HG03460 (cell line): ENCODE measurements around the gene COPA.

Experiments
- ATAC-seq: cut with Tn5 transposase; IDR thresholded peaks from one replicate; pipeline ENCODE4 v1.9.1; 2021; ENCODE audit not compliant: unreplicated experiment

COPA gene

DNA sequence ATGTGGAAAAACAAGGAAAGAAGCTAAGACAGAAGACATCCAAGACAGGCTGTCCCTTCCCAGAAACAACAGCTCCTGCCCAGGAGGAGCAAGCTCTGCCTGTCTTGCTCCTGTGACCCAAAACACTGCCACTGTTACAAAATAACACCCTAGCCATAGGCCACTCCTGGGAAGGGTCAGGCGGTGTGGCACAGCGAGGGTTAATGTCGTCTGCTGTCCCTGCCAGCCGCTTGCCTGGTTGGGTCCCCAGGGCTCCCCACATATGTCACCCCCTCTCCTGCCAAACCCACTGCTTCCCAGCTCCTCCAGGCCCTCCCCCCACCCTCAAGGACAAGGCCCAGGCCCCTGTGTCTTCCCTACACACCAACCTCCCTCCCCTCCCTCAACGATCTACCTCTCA, 20.0 kb upstream of the COPA start:
- ATAC-seq = no peak

DNA sequence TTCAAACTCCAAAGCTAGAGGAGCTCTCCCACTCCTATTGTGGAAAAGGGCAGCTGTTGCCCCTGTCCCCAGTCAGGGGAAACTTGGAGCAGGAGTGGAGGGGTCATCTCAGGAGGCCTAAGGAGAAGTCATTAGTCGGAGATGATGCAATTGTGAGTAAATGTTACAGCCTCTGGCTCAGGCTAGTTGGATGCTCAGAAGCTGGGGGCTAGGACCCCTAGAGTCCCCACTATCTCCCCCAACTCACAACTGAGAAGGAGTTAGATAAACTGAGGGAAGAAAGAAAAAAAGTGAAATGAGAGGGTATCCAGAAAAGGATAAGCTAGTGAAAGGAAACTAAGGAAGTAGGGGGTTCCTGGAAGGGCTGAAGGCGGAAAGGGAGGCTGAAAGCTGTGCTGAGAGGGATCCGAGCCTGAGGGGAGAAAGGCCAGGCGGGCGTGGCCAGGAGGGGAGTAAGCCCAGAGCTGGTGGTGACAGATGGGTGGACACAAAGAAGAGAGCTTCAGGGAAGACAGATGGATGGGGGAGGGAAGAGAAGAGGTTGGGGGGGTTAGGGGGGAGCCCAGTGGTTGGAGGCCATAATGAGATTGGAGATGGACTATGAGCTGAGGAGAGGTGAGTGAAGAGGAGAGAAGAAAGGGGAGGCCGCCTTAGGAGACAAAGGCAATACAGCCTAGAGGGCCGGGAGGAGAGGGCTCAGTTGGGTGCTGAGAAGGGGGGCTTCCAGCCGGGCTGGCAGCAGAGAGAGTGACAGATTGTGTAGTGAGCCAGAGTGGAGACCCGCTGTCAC, 19.3 kb upstream of the COPA start:
- ATAC-seq = no peak

DNA sequence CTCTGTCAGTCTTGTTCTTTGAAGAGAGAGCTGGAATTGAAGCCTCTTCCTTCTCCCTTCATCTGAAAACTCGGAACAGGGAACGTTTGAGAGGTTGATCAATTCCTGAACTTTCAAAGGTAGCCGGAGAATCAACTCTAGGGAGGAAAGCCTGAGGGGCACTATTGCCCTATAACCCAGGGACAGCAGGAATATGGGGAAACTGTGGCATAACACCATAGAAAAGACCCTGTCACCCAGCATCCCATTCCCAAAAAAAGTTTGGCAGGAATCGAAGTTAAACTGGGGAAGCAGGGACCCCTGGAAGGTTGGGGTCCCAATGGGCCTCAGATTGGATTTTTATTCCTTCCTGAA, 18.7 kb upstream of the COPA start:
- no peak for ATAC-seq

DNA sequence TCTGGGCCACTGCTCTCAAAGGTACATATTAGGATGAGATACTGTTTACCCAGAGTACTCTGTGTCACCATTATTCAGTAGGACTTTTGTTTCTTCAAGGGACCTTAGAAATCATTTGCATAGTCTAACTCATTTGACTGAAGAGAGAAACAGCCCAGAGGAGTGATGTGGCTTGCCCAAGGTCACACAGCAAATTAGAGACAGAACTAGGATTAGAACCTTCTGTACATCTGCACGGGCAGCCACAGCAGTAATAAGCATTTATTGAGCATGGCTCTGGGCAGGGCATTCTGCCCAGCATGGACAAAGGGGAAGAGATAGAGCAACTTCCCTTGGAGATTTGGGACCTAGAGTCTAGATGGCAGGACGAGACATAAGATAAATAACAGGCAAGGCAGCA, 18.1 kb upstream of the COPA start:
- no peak for ATAC-seq

DNA sequence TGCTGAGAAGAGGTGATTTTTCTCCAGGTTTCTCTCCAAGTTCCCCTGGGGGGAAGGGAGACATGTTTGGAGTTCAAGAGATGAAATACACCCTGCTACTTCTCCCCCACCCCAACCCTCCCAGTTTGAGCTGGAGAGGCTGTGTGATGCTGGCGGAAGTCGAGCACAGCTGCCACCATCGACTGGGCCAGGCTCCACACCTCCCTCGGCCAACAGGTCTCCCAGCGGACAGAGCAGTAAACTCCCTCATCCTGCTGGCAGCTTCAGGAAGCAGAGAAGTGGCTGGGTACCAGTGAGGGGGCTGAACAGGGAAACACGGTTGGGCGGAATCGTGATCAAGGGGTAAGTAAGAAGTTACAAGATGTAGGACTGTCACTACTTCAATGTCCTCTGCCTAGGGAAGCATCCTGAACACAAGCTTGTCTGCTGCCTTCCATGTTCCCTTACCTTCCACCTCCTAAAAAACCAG, 17.2 kb upstream of the COPA start:
- ATAC-seq = no peak

DNA sequence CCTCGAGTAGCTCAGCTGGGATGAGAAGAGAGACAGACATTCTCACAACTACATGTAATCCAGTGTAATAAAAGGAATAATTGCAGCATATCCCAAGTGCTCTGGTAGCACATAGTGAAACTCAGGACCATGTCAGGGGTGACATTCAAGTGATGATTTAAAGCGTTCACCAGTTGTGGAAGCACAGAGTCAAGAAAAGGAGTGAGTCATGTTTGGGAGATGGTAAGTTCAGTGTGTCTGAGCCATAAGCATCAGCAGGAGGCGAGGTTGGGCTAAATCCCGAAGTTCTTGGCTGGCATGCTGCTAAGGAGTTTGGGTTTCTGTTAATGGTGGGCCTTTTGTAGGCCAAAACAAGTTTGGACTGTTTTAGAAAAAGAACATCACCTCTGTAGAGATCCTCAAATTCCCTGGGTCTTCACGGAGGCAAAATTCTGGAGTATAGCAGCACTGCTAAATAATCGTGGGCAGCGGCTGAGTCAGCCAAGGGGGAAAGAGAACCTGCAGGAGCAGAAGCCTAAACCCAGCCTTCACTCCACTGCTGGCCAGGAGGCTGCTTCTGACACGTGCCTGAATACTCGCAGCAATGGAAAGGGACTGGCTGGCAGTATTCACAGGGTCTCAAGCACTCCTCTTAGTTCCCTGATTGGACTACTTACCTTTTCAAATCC, 16.6 kb upstream of the COPA start:
- ATAC-seq = no peak

DNA sequence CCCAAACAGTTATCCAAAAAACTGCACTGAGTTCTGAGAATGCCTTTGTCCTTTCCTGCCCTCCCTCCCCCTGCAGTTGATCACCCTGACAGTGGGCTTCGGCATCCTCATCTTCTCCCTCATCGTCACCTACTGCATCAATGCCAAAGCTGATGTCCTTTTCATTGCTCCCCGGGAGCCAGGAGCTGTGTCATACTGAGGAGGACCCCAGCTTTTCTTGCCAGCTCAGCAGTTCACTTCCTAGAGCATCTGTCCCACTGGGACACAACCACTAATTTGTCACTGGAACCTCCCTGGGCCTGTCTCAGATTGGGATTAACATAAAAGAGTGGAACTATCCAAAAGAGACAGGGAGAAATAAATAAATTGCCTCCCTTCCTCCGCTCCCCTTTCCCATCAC, 15.0 kb upstream of the COPA start:
- ATAC-seq = no peak

DNA sequence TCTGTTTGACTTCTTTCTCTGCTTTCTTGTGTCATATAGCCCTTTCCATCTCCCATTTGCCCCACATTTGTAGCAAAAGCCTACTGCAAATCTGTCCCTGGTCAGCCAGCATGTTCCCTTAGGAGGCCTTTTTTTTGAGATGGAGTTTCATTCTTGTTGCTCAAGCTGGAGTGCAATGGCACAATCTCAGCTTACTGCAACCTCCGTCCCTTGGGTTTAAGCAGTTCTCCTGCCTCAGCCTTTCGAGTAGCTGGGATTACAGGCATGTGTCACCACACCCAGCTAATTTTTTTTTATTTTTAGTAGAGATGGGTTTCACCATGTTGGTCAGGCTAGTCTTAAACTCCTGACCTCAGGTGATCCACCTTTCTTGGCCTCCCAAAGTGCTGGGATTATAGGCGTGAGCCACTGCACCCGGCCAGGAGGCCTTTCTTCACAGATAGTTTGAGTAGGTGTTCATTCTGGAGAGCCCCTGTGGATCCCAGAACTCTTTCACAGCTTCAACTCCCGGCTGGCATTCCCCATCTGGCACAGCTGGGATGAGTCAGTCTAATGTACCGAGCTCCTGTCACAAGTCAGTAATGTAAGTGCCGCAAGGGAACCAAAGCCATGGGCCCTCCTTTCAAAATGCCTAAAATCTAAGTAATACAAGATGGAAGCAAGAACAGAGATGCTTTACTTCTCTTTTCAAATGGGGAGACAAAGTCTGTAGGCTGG, 14.4 kb upstream of the COPA start:
- no peak for ATAC-seq

DNA sequence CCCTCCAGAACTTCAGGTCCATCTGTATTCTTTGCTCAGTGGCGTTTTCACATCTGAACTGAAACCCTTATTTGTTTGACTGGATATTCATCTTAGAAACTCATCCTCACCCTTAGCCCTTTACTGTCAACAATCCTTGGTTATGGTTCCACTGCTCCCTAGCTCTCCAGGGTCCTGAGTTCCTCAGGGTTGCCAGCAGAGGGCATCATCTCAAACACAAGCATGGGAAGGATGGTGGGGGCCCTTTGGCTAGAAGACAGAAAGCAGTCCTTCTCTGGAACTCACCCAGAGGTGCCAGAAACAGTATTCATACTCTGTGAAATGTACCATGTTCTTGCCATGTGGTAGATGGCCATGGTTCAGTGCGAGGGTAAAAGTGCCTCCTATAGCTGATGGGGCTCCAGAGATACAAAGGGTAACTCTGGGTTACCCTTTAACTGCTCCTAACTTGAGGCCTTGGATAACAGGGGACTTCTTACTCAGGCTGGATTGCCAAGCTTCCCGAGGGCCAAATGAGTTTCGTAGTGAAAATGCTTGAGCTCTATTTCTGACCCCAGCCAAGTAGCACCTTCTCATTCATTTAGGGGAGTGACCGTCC, 11.4 kb upstream of the COPA start:
- ATAC-seq = no peak

DNA sequence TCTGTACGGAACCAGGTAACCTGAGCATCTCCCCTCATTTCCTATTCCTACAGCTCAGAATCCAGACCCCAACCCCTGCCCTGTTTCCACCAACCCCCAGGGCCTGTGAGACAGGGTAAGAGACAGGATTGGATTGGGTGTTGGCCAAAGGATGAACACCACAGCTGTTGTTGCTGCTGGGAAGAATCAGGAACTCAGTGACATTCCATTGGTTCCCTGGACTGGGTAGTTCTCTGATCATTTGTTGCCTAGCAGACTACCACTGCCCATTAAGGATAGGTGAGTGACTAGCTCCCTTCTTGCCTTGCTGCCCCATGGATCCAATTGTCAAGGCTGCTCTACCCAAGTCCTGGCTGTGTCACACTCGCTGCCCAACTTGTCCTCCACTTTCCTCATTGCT, 10.2 kb upstream of the COPA start:
- no peak for ATAC-seq

DNA sequence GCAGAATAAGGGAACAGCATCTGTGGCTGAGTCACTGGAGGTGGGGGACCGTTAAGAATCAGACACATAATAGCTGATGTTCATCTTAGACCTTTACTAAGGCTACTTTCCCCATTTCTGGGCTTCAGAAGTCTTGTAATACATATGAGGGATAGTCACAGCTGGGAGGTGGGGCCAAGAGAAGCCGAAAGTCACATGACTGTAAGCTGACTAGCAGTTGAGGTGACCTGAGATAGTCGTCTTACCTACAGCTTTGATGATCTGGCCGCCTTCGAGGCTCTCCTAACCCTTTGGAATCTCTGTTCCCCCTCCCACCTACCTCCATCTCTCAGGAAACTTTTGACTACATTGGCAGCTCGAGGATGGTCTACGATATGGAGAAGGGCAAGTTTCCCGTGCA, 9.5 kb upstream of the COPA start:
- ATAC-seq = no peak

DNA sequence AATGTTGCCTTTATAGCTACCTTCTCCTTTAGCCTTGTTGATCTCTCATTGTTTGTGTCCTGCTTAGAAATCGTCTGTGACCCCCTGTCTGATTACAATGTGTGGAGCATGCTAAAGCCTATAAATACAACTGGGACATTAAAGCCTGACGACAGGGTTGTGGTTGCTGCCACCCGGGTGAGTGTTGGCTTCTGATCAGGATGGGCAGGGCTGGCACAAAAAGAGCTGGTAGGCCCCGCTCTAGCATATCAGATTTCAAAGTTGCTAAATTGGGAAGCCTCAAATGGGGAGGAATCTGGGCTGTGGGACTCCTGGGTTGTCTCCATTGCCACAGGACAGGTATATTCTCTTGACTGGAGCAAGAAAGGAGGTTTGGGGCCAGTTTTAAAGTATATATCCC, 8.6 kb upstream of the COPA start:
- no peak for ATAC-seq

DNA sequence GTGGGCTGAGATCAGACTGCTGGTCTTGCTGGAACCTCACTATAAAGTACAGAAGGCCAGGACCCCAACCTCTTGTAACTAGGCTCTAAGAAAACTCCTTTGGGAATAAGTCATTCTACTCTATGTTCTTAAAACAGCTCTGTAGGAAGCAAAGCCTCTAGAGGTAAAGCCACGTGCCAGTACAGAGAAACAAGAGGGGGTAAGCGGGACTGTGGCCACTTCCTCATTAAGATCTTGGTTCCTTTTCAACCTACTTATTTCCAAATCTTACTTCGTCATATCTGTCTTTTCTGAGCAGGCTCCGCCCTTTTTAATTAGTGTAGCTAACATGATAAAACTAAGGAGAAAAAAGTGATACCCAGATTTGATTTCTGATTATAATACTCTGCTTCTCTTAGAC, 3.9 kb upstream of the COPA start:
- peak; percentile 41 for ATAC-seq

DNA sequence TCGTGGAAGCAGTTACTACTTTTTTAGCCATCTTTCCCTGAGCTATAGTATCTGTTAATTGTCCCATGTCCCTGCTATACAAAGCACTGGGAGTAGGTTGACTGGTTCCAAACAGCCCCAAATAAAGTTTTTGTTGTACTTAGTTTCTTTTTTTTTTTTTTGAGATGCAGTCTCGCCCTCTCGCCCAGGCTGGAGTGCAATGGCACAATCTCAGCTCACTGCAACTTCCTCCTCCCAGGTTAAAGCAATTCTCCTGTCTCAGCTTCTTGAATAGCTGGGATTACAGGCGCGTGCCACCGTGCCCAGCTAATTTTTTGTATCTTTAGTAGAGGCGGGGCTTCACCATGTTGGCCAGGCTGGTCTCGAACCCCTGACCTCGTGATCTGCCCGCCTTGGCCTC, 3.4 kb upstream of the COPA start:
- ATAC-seq = no peak

DNA sequence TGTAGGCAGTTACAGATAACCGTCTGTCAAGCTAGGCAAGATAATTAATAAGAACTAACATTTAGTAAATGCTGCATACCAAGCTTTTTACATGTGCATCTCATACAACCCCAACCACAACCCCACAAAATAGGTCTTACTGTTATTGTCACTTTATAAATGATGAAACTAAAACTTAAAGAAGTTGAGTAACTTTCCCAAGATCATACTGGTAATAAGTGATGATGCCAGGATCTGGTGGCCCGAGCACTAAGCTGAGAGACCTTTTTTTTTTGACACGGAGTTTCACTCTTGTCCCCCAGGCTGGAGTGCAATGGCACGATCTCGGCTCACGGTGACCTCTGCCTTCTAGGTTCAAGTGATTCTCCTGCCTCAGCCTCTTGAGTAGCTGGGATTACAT, 1.9 kb upstream of the COPA start:
- no peak for ATAC-seq

DNA sequence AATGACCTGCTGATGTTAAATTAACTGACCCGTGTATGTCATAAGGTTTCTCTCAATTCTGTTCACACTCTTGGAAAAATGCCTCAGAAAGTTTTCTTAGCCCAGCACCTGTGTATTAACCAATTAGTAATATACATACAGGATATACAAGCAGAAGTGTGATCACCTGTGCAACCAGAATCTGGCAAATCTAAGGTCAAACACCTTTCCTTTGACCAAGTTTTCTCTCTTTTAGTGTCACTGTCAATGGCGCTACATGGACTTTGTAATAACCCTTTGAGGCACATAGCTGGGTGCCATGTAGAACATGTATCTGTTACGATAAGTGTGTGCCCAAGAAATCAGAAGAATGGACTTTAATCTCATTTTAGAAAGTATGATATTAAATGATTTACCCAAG, 1.2 kb upstream of the COPA start:
- ATAC-seq = no peak

DNA sequence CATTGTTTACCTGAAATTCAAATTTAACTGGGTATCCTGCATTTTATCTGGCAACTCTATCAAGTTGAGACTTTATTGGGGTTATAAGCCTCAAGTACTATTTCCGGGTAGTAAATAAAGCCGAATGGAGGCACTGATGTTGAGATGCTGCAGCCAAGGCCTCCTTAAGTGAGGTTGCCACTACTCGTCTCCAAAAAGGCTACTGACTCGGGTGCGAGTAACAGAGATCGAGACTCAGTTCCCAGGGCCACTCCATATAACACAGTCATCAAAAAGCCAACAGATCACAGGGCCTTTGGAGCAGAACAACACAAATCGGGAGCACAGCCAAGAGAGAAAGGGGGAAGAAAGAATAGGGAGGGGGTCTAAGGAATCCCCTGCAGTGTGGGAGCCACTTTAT, 524 bp downstream of the COPA start:
- ATAC-seq = no peak

DNA sequence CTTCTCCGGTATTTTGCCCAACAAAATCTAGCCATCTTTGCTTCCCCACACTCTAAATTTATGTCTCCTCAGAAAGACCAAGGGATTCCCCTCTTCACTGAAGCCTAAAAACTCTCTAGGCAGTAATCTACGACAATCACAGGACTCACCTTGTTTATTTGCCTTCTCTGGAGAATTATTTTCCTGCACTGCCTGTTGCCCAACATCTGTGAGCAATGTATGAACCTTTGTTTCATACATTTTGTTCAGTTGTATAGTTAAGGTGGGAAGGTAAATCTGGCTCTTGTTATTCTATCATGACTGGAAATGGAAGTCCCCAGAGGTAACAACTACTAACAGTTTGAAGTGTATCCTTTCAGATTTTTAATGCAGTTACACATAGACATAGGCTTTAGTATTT, 2.2 kb downstream of the COPA start:
- ATAC-seq = no peak

DNA sequence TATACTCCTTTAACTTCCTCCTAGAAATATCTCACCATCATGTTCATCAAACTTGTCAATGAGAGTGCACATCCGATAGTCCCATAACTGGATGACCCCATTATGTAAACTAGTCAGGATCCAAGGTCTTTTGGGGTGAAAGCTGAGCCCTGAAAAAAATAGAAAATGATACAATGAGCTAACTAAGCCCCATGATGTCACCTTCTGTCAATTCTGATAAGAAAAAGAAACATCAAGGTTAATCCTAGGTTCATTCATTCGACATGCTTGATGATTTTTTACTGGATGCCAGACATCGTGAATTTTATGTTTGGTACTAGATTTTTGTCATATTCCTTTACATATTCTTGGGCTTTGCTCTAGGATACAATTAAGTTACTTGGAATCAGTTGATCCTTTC, 2.9 kb downstream of the COPA start:
- ATAC-seq = no peak

DNA sequence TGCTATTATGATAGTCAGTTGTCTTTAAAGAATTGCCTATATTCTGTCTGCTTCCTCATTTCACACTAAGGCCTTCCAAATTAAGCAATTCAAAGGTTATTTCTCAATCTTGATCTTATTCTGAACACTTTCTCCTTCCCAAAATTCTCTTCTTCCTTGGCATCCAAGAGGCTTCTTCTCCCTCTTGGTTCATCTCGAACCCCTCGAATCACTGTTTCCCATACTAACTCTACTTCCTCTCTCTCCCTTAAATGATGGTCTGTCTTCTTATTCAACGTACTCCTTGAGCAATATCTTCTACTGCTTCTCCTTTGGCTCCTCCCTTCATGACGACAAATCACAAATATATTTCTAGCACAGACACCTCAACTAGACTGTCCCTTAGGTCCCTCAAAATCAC, 4.5 kb downstream of the COPA start:
- no peak for ATAC-seq

DNA sequence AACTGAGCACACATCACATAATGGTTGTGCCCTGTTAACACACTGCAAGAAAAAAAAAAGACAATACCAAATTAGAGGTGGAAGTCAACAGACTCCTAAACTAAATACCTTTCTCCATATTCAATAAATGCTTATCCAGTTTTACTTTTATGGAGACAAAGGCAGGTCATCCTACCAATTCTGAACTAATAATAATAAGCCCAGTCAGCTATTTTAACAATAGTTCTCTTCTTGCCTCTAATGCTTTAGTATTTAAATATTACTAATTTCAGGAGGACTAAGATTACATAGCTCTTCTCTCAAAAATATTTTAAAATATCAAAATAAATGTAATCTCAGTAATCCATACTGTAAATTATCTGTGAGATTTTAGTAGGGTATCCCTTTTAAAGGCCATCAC, 10.5 kb downstream of the COPA start:
- ATAC-seq = no peak

DNA sequence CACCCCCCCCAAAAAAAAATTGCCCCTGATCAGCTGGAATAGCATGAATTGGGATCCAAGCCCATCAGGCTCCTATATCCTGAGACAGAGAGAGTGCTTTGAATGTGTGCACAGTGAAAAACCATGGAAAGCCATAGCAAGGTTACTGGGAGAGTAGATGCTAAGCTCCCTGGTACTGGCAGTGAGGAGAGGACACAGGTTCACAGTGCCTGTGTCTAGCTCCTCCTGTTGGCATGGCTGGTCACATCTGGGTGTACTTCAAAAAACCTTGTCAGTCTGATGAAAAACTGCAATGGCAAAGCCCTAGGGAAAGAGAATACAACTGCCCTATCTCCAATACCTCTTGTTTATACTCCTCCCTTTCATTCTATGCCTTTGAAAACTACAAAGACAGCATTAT, 12.9 kb downstream of the COPA start:
- ATAC-seq = no peak
